Gastroesophageal sphincter (tissue), 4 donors: ENCODE measurements around the gene DOCK7. TPM values are rescaled to one million over a fixed set of nuclear protein-coding genes. Genes with fewer than 3 reads are reported as not detected.

Experiments used
- ATAC-seq: fragments of 150-250 bp; one replicate; pipeline ENCODE4 v1.9.1; 2016; ENCODE audit warnings: mild to moderate bottlenecking, moderate library complexity
- H3K27ac ChIP-seq, 4 donors: fragments of 200-600 bp; sonication (generic) in 3 of 4; 1 replicate in 3 of 4; 2 replicates in 1 of 4; pipeline ENCODE4 v1.5.1; 2016 to 2019
- H3K27me3 ChIP-seq: fragments of 200-600 bp; sonication (generic); one replicate; pipeline ENCODE4 v1.5.1; 2019
- H3K36me3 ChIP-seq, 2 donors: fragments of 200-600 bp; sonication (generic); one replicate each; pipeline ENCODE4 v1.5.1; 2019; ENCODE audit warnings: control low read depth in 1 of 2
- H3K4me1 ChIP-seq, 3 donors: fragments of 200-600 bp; sonication (generic); 1 replicate in 2 of 3; 2 replicates in 1 of 3; pipeline ENCODE4 v1.5.1; 2016 to 2019; ENCODE audit warnings: control low read depth in 2 of 3
- H3K4me3 ChIP-seq, 2 donors: fragments of 200-600 bp; sonication (generic); one replicate each; pipeline ENCODE4 v1.5.1; 2019; ENCODE audit warnings: mild to moderate bottlenecking in 1 of 2, moderate library complexity in 1 of 2
- H3K9me3 ChIP-seq, 3 donors: fragments of 200-600 bp; sonication (generic); one replicate each; pipeline ENCODE4 v1.5.1; 2017 to 2019; ENCODE audit warnings: control low read depth in 2 of 3
- EP300 ChIP-seq: sonication (generic); formaldehyde crosslinking; IDR thresholded peaks from one replicate; pipeline ENCODE4 v1.6.1; 2017; ENCODE audit warnings: antibody characterized with exemption, mild to moderate bottlenecking
- POLR2A ChIP-seq, 2 donors: fragments of 450-650 bp; IDR thresholded peaks; one replicate each; pipeline ENCODE4 v1.6.1; 2017; ENCODE audit warnings: antibody characterized with exemption in 2 of 2, mild to moderate bottlenecking in 2 of 2, moderate library complexity in 1 of 2
- POLR2AphosphoS5 ChIP-seq: sonication (generic); formaldehyde crosslinking; IDR thresholded peaks from one replicate; pipeline ENCODE4 v1.6.1; 2017; ENCODE audit warnings: antibody characterized with exemption
- WGBS, 2 donors: methylation state at CpG; one replicate each; pipeline ENCODE4 v1.1.5; 2018; ENCODE audit warnings: low coverage in 1 of 2; 5-methylcytosine and 5-hydroxymethylcytosine counted together
- total RNA-seq, 4 donors: library from RNA; depleted of rRNA; stranded (reverse); fragments of >200 nt; gene quantifications; one replicate each; pipeline ENCODE4 v1.1.0, GENCODE V29; 2016
- TF ChIP-seq, protein P1 (sequence below), 4 experiments: fragments of 200-600 bp in 2 of 4; fragments of 450-650 bp in 2 of 4; sonication (generic) in 1 of 4; IDR thresholded peaks; one replicate each; pipeline ENCODE4 v1.5.1; 2017 to 2019; ENCODE audit warnings: antibody characterized with exemption in 4 of 4, mild to moderate bottlenecking in 2 of 4, moderate library complexity in 2 of 4

Gene DOCK7
- total RNA-seq, 4 donors from 2014 or later = 30.2 to 50.7 (median 36.2) TPM

- H3K4me3 ChIP-seq = no peak overlapping the region
- H3K27me3 ChIP-seq = no peaks in the 10 kb centered on the region
- H3K27ac ChIP-seq = no peak overlapping the region
- H3K9me3 ChIP-seq = no peaks in the 10 kb centered on the region
- no peaks in the 10 kb centered on the region for H3K4me1 ChIP-seq
- TF ChIP-seq POLR2AphosphoS5 (no peak), POLR2A (IDR thresholded peaks at IDR 0.05) (no peak), EP300 (no peak)
- TF ChIP-seq, protein P1, sequence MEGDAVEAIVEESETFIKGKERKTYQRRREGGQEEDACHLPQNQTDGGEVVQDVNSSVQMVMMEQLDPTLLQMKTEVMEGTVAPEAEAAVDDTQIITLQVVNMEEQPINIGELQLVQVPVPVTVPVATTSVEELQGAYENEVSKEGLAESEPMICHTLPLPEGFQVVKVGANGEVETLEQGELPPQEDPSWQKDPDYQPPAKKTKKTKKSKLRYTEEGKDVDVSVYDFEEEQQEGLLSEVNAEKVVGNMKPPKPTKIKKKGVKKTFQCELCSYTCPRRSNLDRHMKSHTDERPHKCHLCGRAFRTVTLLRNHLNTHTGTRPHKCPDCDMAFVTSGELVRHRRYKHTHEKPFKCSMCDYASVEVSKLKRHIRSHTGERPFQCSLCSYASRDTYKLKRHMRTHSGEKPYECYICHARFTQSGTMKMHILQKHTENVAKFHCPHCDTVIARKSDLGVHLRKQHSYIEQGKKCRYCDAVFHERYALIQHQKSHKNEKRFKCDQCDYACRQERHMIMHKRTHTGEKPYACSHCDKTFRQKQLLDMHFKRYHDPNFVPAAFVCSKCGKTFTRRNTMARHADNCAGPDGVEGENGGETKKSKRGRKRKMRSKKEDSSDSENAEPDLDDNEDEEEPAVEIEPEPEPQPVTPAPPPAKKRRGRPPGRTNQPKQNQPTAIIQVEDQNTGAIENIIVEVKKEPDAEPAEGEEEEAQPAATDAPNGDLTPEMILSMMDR (IDR thresholded peaks at IDR 0.05) = no peak
- ATAC-seq = no peak
- peaks cover 0 to 35% of the 10 kb centered on the region in 2 donors for H3K36me3 ChIP-seq
Observed at GRCh38 chr1:62500210-62500609, 188.0 kb downstream of the DOCK7 start.

DNA sequence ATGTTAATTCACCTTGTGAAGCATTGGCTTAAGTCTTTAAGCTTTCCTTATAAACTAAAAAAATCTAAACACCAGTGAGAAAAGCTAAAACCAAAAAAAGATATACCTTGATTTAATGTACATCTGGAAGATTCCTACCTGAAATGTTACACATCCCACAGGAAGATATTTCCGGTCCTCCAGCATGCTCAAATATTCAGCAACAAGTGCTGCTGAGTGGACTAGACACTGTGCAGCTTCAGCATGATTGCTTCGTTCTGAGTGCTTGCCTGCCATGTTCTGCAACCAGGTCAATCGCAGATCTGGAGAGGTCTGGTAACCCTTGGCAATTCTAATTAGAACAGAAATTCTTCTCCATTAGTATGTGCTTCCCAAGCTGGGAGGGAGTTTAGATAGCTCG is 194.0 kb downstream of the DOCK7 start:
- no peak overlapping the region for H3K27ac ChIP-seq
- no peaks in the 10 kb centered on the region for H3K9me3 ChIP-seq
- ATAC-seq = no peak
- WGBS, 2 donors = 84 to 90% methylated on average over 3 to 4 of the region's 4 CpGs
- TF ChIP-seq, protein P1 (IDR thresholded peaks at IDR 0.05) = no peak
- no peak for TF ChIP-seq POLR2AphosphoS5
- TF ChIP-seq POLR2A (IDR thresholded peaks at IDR 0.05) = no peak
- TF ChIP-seq EP300 = no peak
- H3K36me3 ChIP-seq = peaks cover 0 to 70% of the 10 kb centered on the region in 2 donors
- H3K4me3 ChIP-seq = no peak overlapping the region
- no peaks in the 10 kb centered on the region for H3K4me1 ChIP-seq
- no peaks in the 10 kb centered on the region for H3K27me3 ChIP-seq

DNA sequence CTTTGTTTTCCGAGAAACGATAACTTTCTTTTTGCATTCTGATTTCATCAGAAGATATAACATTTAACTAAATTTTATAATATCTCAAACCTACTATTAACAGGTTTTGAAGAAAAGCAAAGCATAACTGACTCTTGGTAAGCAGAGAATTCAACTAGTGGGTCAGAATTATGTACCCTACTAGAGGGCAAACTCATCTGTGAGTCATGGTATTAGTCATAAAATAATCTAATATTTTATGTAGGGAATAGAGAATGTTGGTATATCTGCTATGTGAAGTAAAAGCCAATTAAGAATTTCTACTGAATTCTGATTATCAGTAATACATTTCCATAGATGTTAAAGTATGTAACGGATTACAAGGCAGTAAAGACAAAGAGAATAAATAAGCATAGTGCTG is 194.5 kb downstream of the DOCK7 start:
- no peak for TF ChIP-seq POLR2A (IDR thresholded peaks at IDR 0.05)
- TF ChIP-seq, protein P1 (IDR thresholded peaks at IDR 0.05) = no peak
- no peak for TF ChIP-seq POLR2AphosphoS5
- no peak for TF ChIP-seq EP300
- no peak for ATAC-seq
- Histone ChIP-seq H3K4me3 (no peak overlapping the region), H3K4me1 (no peaks in the 10 kb centered on the region), H3K9me3 (no peaks in the 10 kb centered on the region), H3K27ac (no peak overlapping the region), H3K27me3 (no peaks in the 10 kb centered on the region), H3K36me3 (peaks cover 0 to 75% of the 10 kb centered on the region in 2 donors)
- 92 to 97% methylated on average over 3 of the region's 3 CpGs for WGBS, 2 donors

- H3K36me3 ChIP-seq = peaks cover 0 to 82% of the 10 kb centered on the region in 2 donors
- no peaks in the 10 kb centered on the region for H3K27me3 ChIP-seq
- WGBS, 2 donors = 96 to 100% methylated on average over 2 of the region's 2 CpGs
- no peaks in the 10 kb centered on the region for H3K9me3 ChIP-seq
- TF ChIP-seq EP300 (no peak), POLR2A (IDR thresholded peaks at IDR 0.05) (no peak), POLR2AphosphoS5 (no peak)
- TF ChIP-seq, protein P1 (IDR thresholded peaks at IDR 0.05) = no peak
- no peak for ATAC-seq
- no peak overlapping the region for H3K4me3 ChIP-seq
- no peak overlapping the region for H3K27ac ChIP-seq
- H3K4me1 ChIP-seq = no peaks in the 10 kb centered on the region
Observed at GRCh38 chr1:62492521-62492920, 195.7 kb downstream of the DOCK7 start.

DNA sequence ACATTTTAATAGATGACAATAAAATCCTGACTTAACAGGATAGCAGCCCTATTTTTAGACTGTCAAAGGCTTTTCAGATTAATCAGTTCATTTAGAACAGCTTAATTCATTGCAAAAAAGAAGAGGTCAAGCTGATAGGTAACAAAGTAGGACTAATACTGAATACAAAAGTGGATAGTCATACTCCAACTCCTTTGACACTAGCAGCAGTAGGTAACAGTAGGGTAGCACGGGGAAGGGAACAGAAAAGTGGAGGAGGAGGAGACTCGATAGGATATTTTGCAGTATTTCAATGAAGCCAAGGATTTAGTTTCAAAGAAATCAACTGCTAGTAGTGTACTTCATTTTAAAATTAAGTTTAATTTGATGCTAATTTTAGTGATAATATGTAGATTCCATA is 200.2 kb downstream of the DOCK7 start:
- H3K27ac ChIP-seq = no peak overlapping the region
- ATAC-seq = no peak
- no peaks in the 10 kb centered on the region for H3K4me1 ChIP-seq
- H3K36me3 ChIP-seq = peaks cover 0 to 59% of the 10 kb centered on the region in 2 donors
- 74 to 79% methylated on average over 2 of the region's 2 CpGs for WGBS, 2 donors
- no peaks in the 10 kb centered on the region for H3K9me3 ChIP-seq
- TF ChIP-seq EP300 (no peak), POLR2AphosphoS5 (no peak), POLR2A (IDR thresholded peaks at IDR 0.05) (no peak)
- TF ChIP-seq, protein P1 (IDR thresholded peaks at IDR 0.05) = no peak
- no peaks in the 10 kb centered on the region for H3K27me3 ChIP-seq
- H3K4me3 ChIP-seq = no peak overlapping the region
